ENCODE results near the gene PRSS27.
"Not testable (repeated sequence)": the region's sequence is repeated elsewhere in the genome, so short reads cannot be mapped to it uniquely, and the experiment has no call there.

Gene PRSS27

DNA sequence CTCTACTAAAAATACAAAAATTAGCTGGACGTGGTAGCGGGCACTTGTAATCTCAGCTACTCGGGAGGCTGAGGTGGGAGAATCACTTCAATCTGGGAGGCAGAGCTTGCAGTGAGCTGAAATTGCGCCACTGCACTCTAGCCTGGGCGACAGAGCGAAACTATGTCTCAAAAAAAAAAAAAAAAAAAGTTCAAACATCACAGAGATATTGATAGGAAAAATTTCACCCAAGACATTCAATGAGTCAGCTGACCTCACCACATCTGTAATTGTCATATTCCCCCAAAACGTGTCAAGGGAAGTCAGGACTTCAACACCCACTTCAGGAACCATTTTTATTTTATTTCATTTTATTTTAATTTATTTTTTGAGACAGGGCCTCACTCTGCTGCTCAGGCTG, 8.0 kb upstream of the PRSS27 start:
- no peak for DNase-seq (ENCODE audit: low spot score)
- no peak for TF ChIP-seq CTCF (IDR thresholded peaks at IDR 0.05; ENCODE audit: borderline replicate concordance, control extremely low read depth, extremely low read depth, insufficient read depth, missing control alignments)
- in situ Hi-C loops (cut with MboI; ENCODE audit: low sequenced_read_pairs, unreplicated experiment), result no loop called here

DNA sequence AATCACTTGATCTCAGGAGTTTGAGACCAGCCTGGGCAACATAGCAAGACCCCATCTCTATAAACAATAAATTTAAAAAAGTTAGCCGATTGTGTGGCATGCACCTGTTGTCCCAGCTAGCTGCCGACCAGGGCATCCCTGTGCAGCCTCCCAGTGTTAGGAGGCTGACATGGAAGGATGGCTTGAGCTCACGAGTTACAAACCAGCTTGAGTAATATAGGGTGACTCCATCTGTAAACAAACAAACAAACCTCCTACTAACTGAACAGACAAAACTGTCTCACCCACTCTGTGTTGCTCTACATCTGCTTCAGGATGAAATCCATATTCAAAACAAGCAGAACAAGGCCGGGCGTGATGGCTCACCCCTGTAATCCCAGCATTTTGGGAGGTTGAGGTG, 6.9 kb upstream of the PRSS27 start:
- in situ Hi-C loops (cut with MboI; ENCODE audit: low sequenced_read_pairs, unreplicated experiment), result no loop called here
- TF ChIP-seq CTCF (IDR thresholded peaks at IDR 0.05; ENCODE audit: borderline replicate concordance, control extremely low read depth, extremely low read depth, insufficient read depth, missing control alignments), result no peak
- no peak for DNase-seq (ENCODE audit: low spot score)

DNA sequence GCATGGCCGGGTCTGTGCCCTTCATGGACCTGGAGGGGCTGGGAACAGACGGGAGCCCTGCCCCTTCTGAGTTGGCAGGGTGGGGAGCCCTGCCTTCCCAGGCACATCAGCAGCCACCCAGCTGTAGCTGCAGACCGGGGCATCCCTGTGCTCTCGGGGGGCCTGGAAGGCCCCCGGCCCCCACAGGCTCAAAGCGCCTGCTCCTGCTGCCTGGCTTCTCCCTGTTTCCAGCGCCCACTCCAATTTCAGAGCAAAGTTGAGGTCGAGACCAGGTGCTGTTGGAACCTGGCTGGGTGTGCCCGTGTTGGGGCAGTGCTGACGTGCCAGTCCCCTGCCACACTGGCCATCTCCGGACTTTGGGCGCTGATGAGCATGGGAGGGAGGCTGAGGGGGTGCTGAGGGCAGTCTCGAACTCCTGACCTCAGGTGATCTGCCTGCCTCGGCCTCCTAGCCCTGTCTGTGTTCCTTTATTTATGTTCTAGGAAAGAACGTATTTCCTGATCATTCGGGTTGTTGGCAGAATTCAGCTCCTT, 4.9 kb upstream of the PRSS27 start:
- in situ Hi-C loops (cut with MboI; ENCODE audit: low sequenced_read_pairs, unreplicated experiment), result no loop called here
- DNase-seq (ENCODE audit: low spot score), result no peak
- no peak for TF ChIP-seq CTCF (IDR thresholded peaks at IDR 0.05; ENCODE audit: borderline replicate concordance, control extremely low read depth, extremely low read depth, insufficient read depth, missing control alignments)

DNA sequence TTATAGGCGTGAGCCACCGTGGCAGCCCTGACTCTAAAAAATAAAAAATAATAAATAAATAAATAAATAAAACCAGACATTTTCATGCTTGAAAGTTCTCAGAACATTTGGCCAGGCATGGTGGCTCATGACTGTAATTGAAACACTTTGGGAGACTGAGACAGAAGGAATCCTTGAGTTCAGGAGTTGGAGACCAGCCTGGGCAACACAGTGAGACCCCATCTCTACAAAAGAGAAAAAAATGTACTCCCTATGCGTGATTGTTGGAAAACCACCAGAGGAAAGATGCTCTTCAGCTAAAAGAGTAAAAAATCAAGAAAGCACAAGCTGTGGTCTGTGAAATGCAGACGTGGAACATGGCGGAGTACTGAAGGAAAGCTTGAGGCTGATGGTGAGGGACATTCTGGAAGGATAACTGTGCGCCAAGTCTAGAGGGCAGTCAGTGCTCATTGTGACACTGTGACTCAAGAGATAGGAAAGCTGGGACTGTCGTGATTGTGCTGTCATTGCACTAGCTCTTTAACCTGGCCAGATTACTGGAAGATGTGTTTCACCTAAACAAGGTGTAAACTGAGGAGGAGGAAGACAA, 4.2 kb upstream of the PRSS27 start:
- no peak for TF ChIP-seq CTCF (IDR thresholded peaks at IDR 0.05; ENCODE audit: borderline replicate concordance, control extremely low read depth, extremely low read depth, insufficient read depth, missing control alignments)
- DNase-seq (ENCODE audit: low spot score), result no peak
- in situ Hi-C loops (cut with MboI; ENCODE audit: low sequenced_read_pairs, unreplicated experiment), result no loop called here

DNA sequence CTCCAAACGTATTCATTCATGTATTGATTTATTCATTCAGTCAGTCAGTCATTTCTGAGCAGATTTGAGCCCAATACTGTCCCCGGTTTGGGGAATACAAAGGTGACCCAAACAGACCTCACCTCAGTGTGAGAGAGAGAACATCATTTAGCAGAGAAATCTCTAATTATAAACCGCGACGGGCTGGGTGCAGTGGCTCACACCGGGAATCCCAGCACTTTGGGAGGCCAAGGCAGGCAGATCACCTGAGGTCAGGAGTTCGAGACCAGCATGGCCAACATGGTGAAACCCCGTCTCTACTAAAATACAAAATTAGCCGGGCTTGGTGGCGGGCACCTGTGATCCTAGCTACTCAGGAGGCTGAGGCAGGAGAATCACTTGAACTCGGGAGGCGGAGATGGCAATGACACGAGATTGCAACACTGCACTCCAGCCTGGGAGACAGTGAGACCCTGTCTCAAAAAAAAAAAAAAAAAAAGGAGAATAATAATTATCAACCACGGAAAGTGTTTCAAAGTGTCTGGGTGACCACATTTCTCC, 1.7 kb upstream of the PRSS27 start:
- DNase-seq (ENCODE audit: low spot score); in situ Hi-C loops (cut with MboI; ENCODE audit: low sequenced_read_pairs, unreplicated experiment): not testable (repeated sequence)

DNA sequence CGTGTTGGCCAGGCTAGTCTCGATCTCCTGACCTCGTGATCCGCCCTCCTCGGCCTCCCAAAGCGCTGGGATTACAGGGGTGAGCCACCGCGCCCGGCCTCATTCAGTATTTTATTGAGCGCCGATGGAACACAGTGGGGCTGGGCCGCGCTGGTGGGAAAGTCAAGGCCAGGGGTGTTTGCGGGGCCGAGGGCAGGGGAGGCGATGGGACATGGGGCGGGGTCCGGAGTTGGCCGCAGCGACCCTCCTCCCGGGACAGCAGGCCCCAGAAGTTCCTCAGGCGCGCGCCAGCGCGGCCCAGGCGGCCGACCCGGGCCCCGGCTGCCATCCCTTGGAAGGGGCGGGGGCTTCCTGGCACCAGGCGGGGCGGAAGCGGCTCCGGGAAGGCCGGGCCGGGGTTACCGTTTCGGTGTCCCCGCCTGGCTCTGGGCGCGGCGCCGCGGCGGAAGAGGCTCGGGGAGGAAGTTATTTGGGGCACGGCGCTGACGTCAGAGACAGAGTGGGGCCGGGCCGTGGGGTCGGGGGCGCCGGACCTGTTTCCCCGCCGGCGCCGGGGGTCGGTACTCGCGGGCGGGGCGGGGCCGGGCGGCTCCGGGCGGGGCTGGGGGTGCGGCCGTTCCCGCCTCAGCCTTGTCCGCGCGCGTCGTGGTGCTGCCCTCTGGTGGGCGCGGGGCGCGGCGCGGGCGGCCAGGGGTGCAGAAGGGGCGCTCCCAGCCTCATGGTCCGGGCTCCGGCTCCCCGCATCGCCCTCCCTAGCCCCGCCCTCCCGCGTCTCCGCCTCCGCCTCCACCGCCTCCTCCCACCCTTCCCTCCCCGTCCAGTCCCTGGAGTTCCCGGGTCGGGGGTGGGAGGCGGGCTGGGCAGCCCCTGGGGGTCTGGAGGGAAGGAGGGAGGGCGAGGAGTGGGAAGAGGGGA, 952 bp upstream of the PRSS27 start:
- in situ Hi-C loops (cut with MboI; ENCODE audit: low sequenced_read_pairs, unreplicated experiment), result no loop called here

More for the DNA sequence above, 952 bp upstream of the PRSS27 start:
- DNase-seq (ENCODE audit: low spot score), result peak; percentile 94
- peak; percentile 97 for TF ChIP-seq CTCF (IDR thresholded peaks at IDR 0.05; ENCODE audit: borderline replicate concordance, control extremely low read depth, extremely low read depth, insufficient read depth, missing control alignments)
